GM21529 (cell line): ENCODE data around the gene WDR83.
A peak's percentile ranks its signal among the peaks of the same experiment; 100 is the strongest.
"Not testable (repeated sequence)": the region's sequence is repeated elsewhere in the genome, so short reads cannot be mapped to it uniquely, and the experiment has no call there.

Experiments
- ATAC-seq: cut with Tn5 transposase; IDR thresholded peaks from one replicate; pipeline ENCODE4 v1.9.1; 2021; ENCODE audit not compliant: unreplicated experiment

Gene WDR83

GRCh38 chr19:12681074-12681987, 14.7 kb downstream of the WDR83 start, which contains the start of gene DHPS:
TSS of gene DHPS (minus strand) at chr19:12681880. CDS start at chr19:12681766, 114 bp downstream.
- peak; percentile 59 for ATAC-seq

DNA sequence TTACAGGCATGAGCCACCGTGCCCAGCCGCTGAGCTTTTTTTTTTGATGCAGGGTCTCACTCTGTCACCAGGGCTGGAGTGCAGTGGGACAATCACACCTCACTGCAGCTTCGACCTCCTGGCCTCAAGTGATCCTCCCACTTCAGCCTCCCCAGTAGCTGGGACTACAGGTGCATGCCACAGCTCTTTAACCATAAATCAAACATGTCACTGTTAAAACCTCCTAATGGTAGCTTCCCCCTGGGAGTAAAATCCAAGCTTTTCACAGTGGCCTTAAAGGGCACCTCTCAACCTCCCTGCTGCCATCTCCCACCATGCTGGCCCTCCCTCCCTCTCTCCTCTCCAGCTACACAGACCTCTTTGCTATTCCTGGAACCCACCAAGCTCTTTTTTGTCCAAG, 19.2 kb downstream of the WDR83 start:
- no peak for ATAC-seq

DNA sequence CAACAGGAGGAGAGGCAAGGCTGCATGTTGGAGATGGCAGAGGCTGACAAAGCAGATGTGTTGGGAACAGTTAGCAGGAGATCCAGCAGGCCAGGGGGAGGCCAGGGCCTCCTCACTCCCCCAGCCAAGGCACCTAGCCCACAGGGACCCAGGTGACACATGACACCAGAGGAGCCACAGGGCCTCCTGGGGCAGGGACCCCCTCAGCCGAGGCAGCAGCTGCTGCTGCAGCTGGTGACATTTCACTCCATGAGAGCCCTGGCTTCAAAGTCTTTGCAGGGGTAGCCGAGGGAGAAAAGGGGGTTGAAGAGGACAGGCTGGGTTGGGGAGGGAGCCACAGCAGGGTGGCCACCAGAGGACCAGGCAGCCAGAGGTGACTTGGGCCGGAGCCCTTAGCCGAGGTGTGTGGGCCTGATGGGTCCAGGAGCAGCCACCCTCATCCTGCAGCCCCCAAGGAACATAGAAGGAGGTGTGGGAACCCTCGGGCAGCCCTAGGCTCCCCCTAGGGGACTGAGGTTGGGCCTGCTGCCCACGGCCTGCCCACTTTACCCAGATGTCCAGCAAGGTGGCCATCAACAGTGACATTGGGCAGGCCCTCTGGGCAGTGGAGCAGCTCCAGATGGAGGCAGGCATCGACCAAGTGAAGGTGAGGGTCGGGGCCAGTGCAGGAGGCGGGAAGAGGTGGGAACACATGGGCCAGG, 21.0 kb downstream of the WDR83 start, which contains the start of gene GNG14:
GNG14 (plus strand) TSS at position 503 of the 701 bp plus-strand sequence; CDS start at position 554, 51 bp downstream.
- ATAC-seq, result no peak

DNA sequence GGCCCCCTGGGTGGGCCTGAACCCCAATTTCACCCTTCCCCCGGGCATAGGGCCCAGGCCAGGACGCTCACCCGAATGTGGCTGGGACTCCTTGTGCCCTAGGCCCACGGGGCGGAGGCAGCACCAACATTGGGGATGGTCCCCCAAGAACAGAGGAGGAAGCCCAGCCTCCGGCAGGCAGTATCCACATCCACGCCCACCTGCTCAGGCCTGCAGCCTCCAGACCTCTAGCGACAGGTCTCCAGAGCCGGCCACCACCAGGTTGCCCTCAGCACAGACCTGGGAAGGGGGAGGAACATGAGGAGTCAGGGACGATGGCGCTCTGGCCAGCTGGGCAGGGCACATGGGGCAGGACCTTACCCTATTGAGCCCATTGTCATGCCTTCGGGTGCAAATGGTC, 22.4 kb downstream of the WDR83 start:
- ATAC-seq, result no peak

- no peak for ATAC-seq
Measured at GRCh38 chr19:12689581-12690216, 23.1 kb downstream of the WDR83 start.

DNA sequence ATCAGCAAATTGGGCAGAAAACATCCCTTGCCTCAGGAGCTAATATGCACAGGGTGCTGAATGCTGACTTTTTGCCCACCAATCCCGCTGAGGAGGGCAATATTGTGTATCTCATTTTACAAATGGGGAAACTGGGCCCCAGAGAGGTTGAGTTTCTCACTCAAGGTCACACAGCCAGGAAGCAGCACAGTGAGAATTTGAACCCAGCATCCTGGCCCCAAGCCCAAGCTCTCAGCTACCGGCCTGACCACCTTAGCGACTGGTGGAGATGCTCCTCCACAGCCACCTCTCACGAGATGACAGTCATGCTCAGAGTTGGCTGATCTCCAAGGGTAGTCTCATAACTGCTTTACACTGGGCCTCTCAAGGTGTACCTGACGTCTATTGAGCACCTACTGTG, 26.4 kb downstream of the WDR83 start:
- ATAC-seq, result no peak

DNA sequence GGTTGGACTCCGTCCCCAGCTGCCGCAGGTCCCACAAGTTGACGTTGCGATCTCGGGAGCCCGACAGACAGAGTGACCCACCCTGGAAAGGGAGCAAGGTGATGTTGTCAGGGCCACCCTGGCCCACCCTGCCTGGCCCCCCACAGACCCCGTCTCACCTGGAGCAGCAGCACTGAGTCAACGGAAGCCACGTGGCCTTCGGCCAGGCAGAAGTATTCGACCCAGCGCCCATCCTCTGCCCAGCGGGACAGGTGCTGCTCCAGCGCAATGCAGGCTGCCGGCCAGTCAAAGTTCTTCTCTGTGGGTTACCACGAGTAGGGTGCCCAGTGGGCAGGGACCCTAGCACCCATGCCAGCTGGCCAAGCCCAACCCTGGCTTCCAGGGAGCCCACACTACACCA, 28.0 kb downstream of the WDR83 start:
- ATAC-seq, result no peak

DNA sequence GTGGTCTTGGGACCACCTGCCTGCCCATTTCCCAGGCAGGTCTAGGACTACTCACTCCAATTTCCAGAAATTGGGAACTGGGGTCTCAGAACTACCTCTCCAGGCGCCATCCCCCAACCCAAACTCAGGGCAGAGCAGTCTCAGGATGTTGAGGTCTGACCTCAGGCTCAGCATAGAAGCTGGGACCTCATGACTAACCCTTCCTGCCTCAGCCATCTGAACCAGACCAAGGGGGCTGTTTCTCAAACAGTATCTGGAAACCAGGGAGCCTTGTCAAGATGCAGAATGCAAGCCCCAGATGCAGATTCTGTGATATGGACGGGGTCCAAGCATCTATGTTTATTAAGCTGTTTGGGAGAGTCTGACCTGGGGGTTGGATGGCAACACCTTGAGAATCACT, 28.5 kb downstream of the WDR83 start:
- no peak for ATAC-seq

DNA sequence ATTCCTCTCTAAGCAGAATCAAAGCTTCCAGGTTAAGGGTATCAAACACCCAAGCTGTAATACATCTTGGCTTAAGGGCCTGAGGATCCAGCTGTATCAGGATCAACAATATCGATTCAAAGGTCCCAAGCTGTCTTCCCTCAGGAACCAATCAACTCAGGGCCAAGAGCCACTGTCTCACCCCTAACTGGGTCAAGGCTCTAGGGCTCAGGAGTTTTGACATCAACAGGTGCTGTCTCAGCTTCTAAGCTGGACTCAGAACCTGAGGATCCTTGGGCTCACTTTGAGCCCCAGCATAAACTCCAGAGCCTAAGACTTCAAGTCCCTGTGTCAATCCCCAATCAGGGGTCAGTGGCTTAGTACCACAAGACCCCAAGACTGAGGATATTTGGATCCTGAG, 28.9 kb downstream of the WDR83 start:
- peak; percentile 5 for ATAC-seq

GRCh38 chr19:12695997-12696365, 29.4 kb downstream of the WDR83 start:
- peak; percentile 9 for ATAC-seq

DNA sequence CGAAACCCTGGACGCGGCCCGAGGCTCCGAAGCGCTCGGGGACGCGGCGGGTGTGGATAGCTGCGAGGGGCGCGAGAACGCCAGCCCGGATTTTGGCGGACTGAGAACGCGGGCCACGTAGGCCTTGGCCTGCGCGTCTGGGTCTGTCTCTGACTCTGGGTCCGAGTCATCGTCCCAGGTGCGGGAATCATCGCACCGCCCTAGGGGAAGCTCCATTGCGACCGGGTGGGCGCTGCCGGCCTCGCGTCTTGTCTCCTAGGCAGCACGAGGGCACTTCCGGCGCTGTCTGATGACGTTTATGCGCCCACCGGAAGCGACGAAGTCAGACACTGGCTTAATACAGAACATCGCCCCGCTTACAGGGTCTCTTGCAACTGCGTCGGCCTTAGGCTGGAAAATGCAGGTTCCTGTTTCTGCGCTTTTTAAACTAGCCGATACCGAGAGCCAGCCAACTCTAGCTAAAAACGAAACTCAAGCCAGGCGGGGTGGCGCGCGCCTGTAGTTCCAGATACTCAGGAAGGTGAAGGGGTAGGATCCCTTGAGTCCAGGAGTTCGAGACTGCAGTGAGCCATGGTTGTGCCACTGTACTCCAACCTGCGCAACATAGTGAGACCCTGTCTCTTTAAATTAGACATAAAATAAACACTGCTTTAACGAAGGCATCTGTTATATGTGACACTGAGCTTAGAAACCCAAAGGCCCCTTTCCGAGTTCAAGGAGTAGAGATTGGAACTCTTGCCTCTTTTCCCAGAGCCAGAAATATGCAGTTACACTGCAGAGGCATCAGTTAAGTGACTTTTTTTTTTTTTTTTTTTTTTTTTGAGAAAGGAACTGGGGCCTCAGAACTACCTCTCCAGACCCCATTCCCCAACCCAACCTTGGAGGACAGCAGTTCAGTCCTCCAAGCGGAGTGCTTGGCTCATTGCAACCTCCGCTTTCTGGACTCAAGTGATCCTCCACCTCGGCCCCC, 30.0 kb downstream of the WDR83 start, which contains the start of gene FBXW9:
FBXW9 (minus strand) TSS at position 266 of the 970 bp plus-strand sequence; CDS start at position 216, 50 bp downstream.
- ATAC-seq, result peak; percentile 74

- ATAC-seq, result not testable (repeated sequence)
Measured at GRCh38 chr19:12697425-12697824, 30.8 kb downstream of the WDR83 start.

- no peak for ATAC-seq
Measured at GRCh38 chr19:12698138-12698537, 31.5 kb downstream of the WDR83 start.

DNA sequence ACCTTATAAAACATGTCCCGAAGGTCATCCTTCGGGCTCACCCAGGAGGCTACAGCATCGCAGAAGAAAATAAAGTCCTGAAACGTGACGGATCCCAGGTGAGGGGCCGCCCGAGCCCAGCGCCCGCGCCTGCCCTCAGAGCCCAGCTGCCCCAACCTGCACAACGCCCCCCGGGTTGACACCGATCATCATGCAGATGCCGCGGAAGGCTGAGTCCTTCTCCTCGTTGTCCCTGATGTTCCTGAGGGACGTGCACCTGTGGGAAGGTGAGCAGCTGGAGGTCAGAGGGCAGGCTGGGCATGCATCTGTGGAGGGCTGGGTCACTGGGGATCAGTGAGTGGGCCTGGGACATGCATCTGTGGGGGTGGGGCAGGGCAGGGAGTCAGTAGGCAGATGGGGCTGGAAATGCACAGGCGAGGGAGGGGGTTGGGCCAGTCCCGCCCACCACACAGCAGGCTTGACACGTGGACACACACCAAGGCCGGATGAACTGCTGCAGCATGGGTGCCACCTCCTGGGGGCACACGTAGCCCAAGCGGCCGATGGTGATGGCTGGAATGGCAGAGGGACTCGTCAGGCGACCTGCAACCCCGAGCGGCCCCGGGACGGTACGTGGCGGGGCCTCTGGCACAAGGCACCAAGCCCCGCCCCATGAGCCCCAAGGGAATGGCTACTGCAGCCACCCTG, 35.1 kb downstream of the WDR83 start:
- no peak for ATAC-seq

DNA sequence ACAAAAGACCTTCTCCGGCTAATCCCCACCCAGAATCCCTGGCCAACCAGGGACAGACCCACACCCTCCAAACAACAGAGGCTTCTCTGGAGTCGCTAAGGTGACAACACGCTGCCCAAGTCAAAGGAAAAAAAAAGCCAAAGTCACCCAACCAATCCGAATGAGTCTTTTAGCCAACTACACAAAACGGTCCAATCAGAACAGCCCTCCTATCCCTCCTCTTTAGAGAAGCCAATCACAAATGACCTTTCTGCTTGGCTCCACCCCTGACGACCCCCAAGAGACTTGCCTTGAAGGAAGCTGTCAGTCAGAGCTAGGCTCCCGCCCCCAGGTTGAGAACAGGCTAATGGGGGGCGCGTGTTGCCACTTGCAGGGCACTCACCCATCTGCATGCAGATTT, 36.4 kb downstream of the WDR83 start:
- no peak for ATAC-seq

- ATAC-seq, result no peak
Measured at GRCh38 chr19:12705169-12705568, 38.6 kb downstream of the WDR83 start.

DNA sequence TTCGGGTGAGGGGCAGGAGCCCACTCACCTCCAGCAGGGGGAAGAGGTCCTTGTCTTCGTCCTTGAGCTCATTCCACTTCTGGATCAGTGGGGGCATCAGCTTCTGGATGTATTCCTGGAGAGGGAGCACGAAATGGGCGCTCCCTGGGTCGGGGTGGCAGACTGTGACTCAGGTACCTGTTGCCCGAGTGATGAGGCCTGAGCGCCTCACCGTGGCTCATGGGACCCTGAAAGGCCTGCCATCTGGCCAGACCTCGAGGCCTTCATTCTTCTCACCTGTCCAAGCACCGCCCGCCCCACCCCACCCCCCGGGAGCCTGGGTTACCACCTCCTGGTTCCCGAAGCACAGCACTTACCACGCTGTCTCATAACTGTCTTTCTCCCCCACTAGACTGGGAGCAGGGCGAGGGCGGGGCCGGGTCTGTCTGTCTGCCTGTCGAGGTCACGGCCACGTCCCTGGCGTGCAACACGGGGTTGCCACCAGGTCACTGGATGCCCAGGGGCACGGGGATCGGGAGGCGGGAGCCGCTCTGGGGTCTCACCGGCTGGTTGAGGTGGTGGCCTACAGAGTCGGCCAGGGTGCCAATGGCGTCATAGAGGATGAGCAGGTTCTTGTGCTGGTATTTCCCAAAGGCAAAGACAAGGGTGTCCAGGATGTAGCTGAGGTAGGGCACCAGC, 39.2 kb downstream of the WDR83 start:
- ATAC-seq, result no peak

- ATAC-seq, result no peak
Measured at GRCh38 chr19:12706332-12706718, 39.7 kb downstream of the WDR83 start.

GRCh38 chr19:12708641-12709040, 42.0 kb downstream of the WDR83 start:
- ATAC-seq, result no peak
